ENCODE results near the gene ASTN1. TPM values are rescaled to one million over a fixed set of nuclear protein-coding genes. Genes with fewer than 3 reads are reported as not detected.

The ASTN1 gene
- total RNA-seq, 1 experiment from 2014 or later: 0.42 TPM

- no peaks in the 10 kb centered on the region for H3K79me2 ChIP-seq (ENCODE audit: insufficient read depth, low read length)
- DNase-seq (ENCODE audit: low read depth, low spot score): no peak
- RAD21 ChIA-PET (ENCODE audit: low non-redundant PET in 1 of 2, low total read pairs in 2 of 2, uncharacterized antibody in 2 of 2, unreplicated experiment in 2 of 2): no interaction called here
Measured at GRCh38 chr1:176896216-176896615, 268.3 kb downstream of the ASTN1 start.

GRCh38 chr1:176894450-176894849, 270.1 kb downstream of the ASTN1 start:
- H3K4me3 ChIP-seq (replicated peaks in 1 of 2; ENCODE audit: low read depth in 1 of 2, low read length in 2 of 2): no peak overlapping the region
- no peaks in the 10 kb centered on the region for H3K9me3 ChIP-seq (ENCODE audit: control insufficient read depth in 1 of 2, insufficient read depth in 1 of 2, low read depth in 1 of 2, low read length in 2 of 2)
- no peaks in the 10 kb centered on the region for H3K4me1 ChIP-seq (ENCODE audit: control insufficient read depth in 1 of 2, insufficient read depth in 2 of 2, low read length in 2 of 2)
- no peak overlapping the region for H3K4me2 ChIP-seq (ENCODE audit: low read length)
- no peak overlapping the region for H3K27ac ChIP-seq (ENCODE audit: low read depth, low read length)
- no peaks in the 10 kb centered on the region for H3K9me2 ChIP-seq (ENCODE audit: insufficient read depth)
- H3K9ac ChIP-seq (ENCODE audit: low read length): no peak overlapping the region
- ChIA-PET POLR2A (no interaction called here), RAD21 (ENCODE audit: low non-redundant PET in 1 of 2, low total read pairs in 2 of 2, uncharacterized antibody in 2 of 2, unreplicated experiment in 2 of 2) (no interaction called here), CTCF (no interaction called here)
- no TSS peak for BruUV-seq (replicated peaks)
- ATAC-seq (no peak), DNase-seq (ENCODE audit: low read depth, low spot score) (no peak)
- H3K27me3 ChIP-seq (ENCODE audit: insufficient read depth, low read length): peaks cover 21% of the 10 kb centered on the region; the same call in 1 of the 2 replicates
- H2AFZ ChIP-seq (ENCODE audit: low read depth, low read length, poor library complexity, severe bottlenecking): no peak overlapping the region
- H4K20me1 ChIP-seq (ENCODE audit: insufficient read depth): no peaks in the 10 kb centered on the region
- H3K79me2 ChIP-seq (ENCODE audit: insufficient read depth, low read length): no peaks in the 10 kb centered on the region
- H3K36me3 ChIP-seq (ENCODE audit: control insufficient read depth in 1 of 2, insufficient read depth in 2 of 2, low read length in 2 of 2): no peaks in the 10 kb centered on the region
- intact Hi-C loops (cut with micrococcal nuclease): no loop called here
- no peak for TF ChIP-seq SP1 (IDR thresholded peaks at IDR 0.05; ENCODE audit: low read depth)
- TF ChIP-seq ZFX (IDR thresholded peaks at IDR 0.05): no peak
- TF ChIP-seq ELF1 (IDR thresholded peaks at IDR 0.05; ENCODE audit: borderline replicate concordance, low read depth): no peak
- TF ChIP-seq MAX (IDR thresholded peaks at IDR 0.05): no peak
- TF ChIP-seq YY1 (IDR thresholded peaks at IDR 0.05; ENCODE audit: extremely low read depth, insufficient replicate concordance, low read depth, low read length): no peak
- TF ChIP-seq EGR1 (IDR thresholded peaks at IDR 0.05; ENCODE audit: low read depth): no peak
- no peak for TF ChIP-seq EZH2phosphoT487 (IDR thresholded peaks at IDR 0.05; ENCODE audit: borderline replicate concordance)
- no peak for TF ChIP-seq CEBPB (IDR thresholded peaks at IDR 0.05; ENCODE audit: low read depth)
- TF ChIP-seq POLR2AphosphoS5 (IDR thresholded peaks at IDR 0.05; ENCODE audit: low read depth, low read length): no peak
- no peak for TF ChIP-seq TCF7L2 (IDR thresholded peaks at IDR 0.05; ENCODE audit: borderline replicate concordance, extremely low read depth, insufficient read depth, insufficient read length)
- TF ChIP-seq POLR2A (IDR thresholded peaks at IDR 0.05; ENCODE audit: borderline replicate concordance, extremely low read depth, insufficient read depth, insufficient read length): no peak
- no peak for TF ChIP-seq RAD21 (IDR thresholded peaks at IDR 0.05; ENCODE audit: low read depth)
- TF ChIP-seq FOSL1 (IDR thresholded peaks at IDR 0.05; ENCODE audit: low read depth): no peak
- no peak for TF ChIP-seq ZBTB33 (IDR thresholded peaks at IDR 0.05; ENCODE audit: extremely low read depth, insufficient replicate concordance, low read length)
- no peak for TF ChIP-seq EZH2 (IDR thresholded peaks at IDR 0.05)
- no peak for TF ChIP-seq SRF (IDR thresholded peaks at IDR 0.05; ENCODE audit: low read depth)
- no peak for TF ChIP-seq ZNF274 (IDR thresholded peaks at IDR 0.05; ENCODE audit: low read depth, low read length)
- TF ChIP-seq JUND (IDR thresholded peaks at IDR 0.05): no peak

More at GRCh38 chr1:176896216-176896615, 268.3 kb downstream of the ASTN1 start:
- H3K4me1 ChIP-seq (ENCODE audit: control insufficient read depth in 1 of 2, insufficient read depth in 2 of 2, low read length in 2 of 2): no peaks in the 10 kb centered on the region
- no peaks in the 10 kb centered on the region for H3K36me3 ChIP-seq (ENCODE audit: control insufficient read depth in 1 of 2, insufficient read depth in 2 of 2, low read length in 2 of 2)
- no peak for TF ChIP-seq ZNF274 (IDR thresholded peaks at IDR 0.05; ENCODE audit: low read depth, low read length)
- TF ChIP-seq FOSL1 (IDR thresholded peaks at IDR 0.05; ENCODE audit: low read depth): no peak
- TF ChIP-seq SP1 (IDR thresholded peaks at IDR 0.05; ENCODE audit: low read depth): no peak
- TF ChIP-seq CBX3 (IDR thresholded peaks at IDR 0.05; ENCODE audit: low read depth): no peak
- POLR2A ChIA-PET: no interaction called here
- intact Hi-C loops (cut with micrococcal nuclease): loop anchor here (2.0 kb wide), 3 partner anchors 285 to 1017 kb away; no protein-coding TSS in a partner anchor
- no peak overlapping the region for H3K27ac ChIP-seq (ENCODE audit: low read depth, low read length)
- H3K9ac ChIP-seq (ENCODE audit: low read length): no peak overlapping the region
- H3K4me2 ChIP-seq (ENCODE audit: low read length): no peak overlapping the region
- peaks cover 33% of the 10 kb centered on the region for H3K27me3 ChIP-seq (ENCODE audit: insufficient read depth, low read length)
- no peak for ATAC-seq
- no peaks in the 10 kb centered on the region for H3K9me2 ChIP-seq (ENCODE audit: insufficient read depth)
- CTCF ChIA-PET: interaction anchor here (0.9 kb wide), 1 partner anchor 53 kb away, joined by 3 read pairs; no protein-coding TSS in a partner anchor
- H3K9me3 ChIP-seq (ENCODE audit: control insufficient read depth in 1 of 2, insufficient read depth in 1 of 2, low read depth in 1 of 2, low read length in 2 of 2): no peaks in the 10 kb centered on the region
- H2AFZ ChIP-seq (ENCODE audit: low read depth, low read length, poor library complexity, severe bottlenecking): no peak overlapping the region
- no peaks in the 10 kb centered on the region for H4K20me1 ChIP-seq (ENCODE audit: insufficient read depth)
- no peak overlapping the region for H3K4me3 ChIP-seq (replicated peaks in 1 of 2; ENCODE audit: low read depth in 1 of 2, low read length in 2 of 2)
- BruUV-seq (replicated peaks): no TSS peak

Data from HCT116 (cell line).